Measurements from ENCODE around the gene NMNAT2.
"Not testable (repeated sequence)": the region's sequence is repeated elsewhere in the genome, so short reads cannot be mapped to it uniquely, and the experiment has no call there.

NMNAT2 gene

DNA sequence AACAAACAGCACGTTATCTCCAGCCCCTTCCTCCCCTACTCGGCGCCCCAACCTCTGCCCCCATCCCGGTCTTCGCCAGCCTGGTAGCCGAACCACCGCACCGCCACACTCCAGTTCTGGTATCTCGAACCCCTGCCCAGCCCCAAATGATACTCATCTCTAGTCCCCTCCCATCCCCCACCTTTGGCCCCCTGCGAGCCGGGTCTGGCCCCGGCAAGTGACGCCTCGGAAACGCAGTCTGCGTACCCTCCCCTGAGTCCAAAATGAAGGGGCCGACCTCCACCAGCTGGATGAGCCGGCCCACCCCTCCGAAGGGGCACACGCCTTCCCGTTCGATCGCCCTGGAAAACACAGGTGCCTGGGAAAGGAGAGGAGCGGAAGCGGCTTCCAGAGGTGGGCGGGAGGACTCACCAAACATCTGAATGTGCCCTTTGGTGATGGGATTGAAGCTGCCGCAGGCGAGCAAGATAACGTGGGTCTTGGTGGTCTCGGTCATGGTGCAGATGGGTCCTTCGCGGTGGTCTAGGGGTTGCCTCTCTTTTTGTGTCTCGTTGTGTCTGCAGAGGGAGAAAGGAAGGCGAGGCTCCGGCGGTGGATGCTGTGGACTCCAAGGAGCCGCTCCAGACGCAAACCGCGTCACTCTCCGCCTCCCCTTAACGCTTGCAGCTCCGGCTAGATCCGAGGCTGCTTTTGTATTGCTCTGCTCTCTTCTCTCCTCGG is at the start of gene NMNAT2:
Gene NMNAT2, minus strand, starts transcription at position 609 of the 720 bp plus-strand sequence. Its CDS starts 113 bp downstream, at position 496.
- no peak for DNase-seq

- no peak for DNase-seq
These were observed 49.5 kb upstream of the NMNAT2 start for GRCh38 chr1:183467687-183468086.

- DNase-seq, result no peak
These were observed 48.6 kb upstream of the NMNAT2 start for GRCh38 chr1:183466781-183467180.

DNA sequence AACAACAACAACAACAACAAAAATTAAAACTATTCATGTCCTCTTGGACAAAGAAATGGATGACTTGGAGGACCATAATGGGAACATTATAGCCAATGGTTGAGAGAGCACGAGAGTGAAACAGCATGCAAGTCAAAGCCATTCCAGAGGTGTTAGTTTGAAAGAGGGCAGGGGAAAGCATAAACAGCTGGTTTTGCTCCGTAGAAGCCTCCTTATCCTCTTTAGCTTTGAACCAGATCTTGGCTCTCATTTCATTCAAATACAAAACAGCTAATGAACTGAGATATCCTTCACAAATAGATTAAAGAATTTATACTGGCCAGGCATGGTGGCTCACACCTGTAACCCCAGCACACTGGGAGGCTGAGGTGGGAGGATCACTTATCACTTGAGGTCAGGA is 45.4 kb upstream of the NMNAT2 start:
- DNase-seq, result no peak

- no peak for DNase-seq
These were observed 43.2 kb upstream of the NMNAT2 start for GRCh38 chr1:183461350-183461749.

DNA sequence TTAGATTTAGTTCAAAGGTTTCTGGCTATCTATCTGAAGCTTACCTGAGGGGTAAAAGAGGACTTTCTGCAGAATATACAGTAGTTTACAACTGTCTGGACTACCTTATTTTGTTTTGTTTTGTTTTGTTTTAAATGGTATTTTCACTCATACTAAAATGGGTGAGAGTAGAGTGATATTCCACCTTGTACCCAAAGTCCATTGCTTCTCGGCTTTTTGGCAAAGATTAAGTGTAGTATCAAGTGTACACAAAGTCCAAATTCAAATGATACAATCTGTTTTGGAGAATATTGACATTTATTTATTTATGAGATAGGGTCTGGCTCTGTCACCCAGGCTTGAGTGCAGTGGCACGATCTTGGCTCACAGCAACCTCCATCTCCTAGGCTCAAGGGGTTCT is 42.4 kb upstream of the NMNAT2 start:
- no peak for DNase-seq

GRCh38 chr1:183457449-183457848 is 39.3 kb upstream of the NMNAT2 start:
- no peak for DNase-seq

DNA sequence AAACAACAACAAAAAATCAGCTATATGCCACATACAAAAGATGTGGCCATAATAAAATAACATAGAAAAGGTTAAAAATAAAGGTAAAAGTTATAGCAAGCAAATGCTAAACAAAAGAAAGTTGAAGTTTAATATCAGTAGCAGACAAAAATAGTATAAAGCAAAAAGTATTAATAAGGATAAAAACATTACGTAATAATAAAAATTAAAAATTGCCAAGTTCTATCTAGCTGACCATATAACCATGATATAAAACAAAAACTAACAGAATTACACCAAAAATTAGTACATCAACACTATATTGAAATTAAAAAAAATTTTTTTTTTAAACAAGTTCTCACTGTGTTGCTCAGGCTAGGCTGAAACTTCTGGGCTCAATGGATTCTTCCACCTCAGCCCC is 38.6 kb upstream of the NMNAT2 start:
- no peak for DNase-seq

GRCh38 chr1:183454377-183454776 is 36.2 kb upstream of the NMNAT2 start:
- no peak for DNase-seq

- DNase-seq, result no peak
These were observed 31.9 kb upstream of the NMNAT2 start for GRCh38 chr1:183450093-183450492.

DNA sequence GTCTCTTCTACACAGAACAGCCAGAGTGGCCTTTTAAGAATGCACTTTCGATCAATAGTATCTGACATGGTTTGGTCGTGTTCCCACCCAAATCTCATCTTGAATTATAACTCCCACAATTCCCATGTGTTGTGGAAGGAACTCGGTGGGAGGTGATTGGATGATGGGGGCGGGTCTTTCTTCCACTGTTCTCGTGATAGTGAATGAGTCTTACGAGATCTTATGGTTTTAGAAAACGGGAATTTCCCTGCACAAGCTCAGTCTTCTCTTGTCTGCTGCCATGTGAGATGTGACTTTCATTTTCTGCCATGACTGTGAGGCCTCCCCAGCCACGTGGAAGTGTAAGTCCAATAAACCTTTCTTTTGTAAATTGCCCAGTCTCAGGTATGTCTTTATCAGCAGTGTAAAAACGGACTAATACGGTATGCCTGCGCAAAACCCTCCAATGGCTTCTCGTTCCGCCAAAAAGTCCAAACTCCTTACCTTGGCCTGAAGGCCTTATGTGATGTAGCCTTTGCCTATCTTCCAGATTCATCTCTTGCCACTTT is 31.1 kb upstream of the NMNAT2 start:
- DNase-seq, result no peak

- no peak for DNase-seq
These were observed 26.1 kb upstream of the NMNAT2 start for GRCh38 chr1:183444243-183444642.

DNA sequence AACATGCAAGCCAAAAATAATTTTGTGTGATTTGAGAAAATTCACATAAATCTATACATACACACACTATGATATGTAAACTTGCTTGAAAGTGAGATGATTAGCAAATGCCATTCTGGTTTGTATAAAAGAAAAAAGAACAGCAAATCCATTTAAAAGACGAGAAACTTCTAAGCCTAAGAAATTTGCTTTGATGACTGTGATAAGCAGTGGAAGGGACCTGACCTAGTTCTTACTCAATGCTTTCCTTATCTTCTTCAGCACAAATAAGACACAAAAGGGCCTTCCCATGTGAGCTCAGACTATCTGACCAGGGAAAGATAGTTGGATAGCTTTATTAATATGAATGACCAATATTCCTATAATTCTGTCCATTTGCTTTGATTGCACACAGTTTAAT is 25.3 kb upstream of the NMNAT2 start:
- DNase-seq, result no peak

- DNase-seq, result no peak
These were observed 24.8 kb upstream of the NMNAT2 start for GRCh38 chr1:183443011-183443410.

GRCh38 chr1:183438060-183438459 is 19.9 kb upstream of the NMNAT2 start:
- DNase-seq, result no peak

GRCh38 chr1:183435497-183435896 is 17.3 kb upstream of the NMNAT2 start:
- no peak for DNase-seq

GRCh38 chr1:183433703-183434102 is 15.5 kb upstream of the NMNAT2 start:
- no peak for DNase-seq

DNA sequence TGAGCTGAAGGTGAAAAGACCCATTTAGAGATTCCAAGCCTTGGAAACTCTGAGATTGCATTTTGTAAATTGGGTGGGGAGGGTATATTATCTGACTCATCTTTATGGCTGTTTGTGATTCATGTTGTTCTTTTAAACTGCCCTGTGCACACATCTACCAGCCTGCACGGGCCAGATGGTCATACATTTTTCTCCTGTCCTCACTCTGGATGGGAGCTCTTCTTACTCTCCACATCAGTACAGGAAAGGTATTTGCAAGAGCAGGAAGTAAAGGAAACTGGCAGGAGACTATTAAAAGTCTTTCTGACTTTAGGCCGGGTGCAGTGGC is 14.3 kb upstream of the NMNAT2 start:
- DNase-seq, result no peak

DNA sequence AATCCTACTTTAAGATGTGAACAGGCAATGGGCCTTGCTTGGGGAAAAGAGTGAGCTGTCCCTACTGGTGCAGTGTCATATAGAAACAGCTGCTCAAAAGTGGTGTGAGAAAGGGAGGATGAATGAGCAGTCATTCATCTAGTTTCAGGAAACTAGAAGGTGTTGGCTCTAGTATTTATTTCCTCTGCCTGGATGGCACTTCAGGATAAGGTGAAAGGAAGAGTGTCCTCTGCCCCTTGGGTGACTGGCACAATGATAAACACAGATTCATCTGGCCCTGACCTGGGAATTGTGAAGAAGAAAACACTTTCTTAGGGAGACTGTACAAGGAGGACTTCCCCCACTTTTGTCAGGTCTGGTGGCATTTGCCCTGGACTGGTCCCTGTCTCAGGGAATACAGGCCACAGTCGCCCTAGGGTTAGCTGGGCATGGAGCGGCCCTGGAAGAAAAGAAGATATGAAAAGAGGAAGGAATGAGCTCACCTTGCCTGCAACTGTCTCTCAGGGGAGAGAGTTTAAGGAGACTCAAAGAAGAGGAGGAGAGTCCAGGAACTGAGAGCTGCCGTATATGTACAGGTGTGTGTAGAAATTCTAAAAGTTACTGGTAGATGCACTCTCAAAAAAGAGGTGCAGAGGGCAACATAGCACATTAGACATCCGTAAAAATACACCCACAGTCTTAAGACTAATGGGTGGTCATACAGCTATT is 13.8 kb upstream of the NMNAT2 start:
- DNase-seq, result no peak

DNA sequence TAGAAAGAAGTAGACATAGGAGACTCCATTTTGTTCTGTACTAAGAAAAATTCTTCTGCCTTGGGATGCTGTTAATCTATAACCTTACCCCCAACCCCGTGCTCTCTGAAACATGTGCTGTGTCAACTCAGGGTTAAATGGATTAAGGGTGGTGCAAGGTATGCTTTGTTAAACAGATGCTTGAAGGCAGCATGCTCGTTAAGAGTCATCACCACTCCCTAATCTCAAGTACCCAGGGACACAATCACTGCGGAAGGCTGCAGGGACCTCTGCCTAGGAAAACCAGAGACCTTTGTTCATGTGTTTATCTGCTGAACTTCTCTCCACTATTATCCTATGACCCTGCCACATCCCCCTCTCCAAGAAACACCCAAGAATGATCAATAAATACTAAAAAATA is 9.4 kb upstream of the NMNAT2 start:
- DNase-seq, result not testable (repeated sequence)

DNA sequence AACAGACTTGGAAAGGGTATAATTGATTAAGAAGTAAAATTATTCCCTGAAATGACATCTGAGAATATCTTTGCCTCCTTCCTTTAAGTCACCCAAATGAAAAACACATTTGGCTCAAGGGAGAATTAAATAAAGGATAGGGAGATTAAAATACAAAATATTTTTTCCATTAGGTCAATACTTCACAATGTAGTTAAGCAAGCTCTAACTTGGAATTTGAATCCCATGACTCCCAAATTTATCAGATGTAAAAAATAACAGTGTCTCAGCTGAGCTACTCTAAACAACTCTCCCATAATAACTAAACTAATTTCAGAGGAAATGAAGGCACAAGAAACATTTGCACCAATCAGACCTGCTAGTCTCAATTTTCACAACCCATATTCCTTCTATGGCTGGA is 6.5 kb upstream of the NMNAT2 start:
- DNase-seq, result no peak

GRCh38 chr1:183423541-183423940 is 5.4 kb upstream of the NMNAT2 start:
- DNase-seq, result no peak

DNA sequence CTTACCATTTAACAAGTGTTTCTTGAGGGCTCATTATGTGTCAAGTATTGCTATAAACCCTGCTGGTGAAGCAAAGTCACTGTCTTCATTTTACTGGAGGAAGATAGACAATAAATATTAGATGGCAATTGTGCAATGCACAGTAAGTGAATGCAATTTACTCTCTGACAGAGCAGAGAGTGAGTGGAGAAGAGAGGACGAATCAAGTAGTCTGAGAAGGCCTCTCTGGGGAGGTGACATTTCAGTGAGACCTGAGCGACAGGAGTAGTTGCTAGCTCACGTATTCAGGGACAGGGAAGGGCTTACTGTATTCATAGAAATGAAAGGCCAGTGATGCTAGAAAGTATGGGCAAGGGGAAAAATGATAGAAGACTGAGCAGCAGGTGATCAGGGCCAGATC is 1.2 kb upstream of the NMNAT2 start:
- DNase-seq, result no peak

DNA sequence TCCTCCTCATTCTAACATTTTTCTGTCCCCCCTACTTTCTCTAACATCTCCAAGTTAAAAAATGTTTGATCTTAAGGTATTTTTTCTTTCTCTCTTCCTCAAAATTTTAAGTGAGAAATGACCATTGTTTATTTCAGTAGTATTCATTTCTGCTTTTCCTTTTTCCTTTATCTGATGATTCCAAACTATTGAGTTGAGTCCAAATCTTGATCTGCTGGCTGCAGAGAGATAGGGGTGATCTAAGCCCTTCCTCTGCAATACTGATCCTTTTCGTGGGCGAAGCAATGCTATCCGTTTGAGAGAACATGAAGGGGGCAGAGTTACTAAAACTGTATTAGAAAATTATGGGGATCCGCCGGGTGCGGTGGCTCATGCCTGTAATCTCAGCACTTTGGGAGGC is 516 bp upstream of the NMNAT2 start:
- DNase-seq, result no peak
